Measurements from ENCODE around the gene ZEB1. TPM values are rescaled to one million over a fixed set of nuclear protein-coding genes. Genes with fewer than 3 reads are reported as not detected.

Gene ZEB1
- total and polyA plus RNA-seq, 9 of the 15 experiments (the other 6 are each of a cell fraction or from before 2014, with no cell fraction given), result 2.1 to 8.4 (median 4.9) TPM

DNA sequence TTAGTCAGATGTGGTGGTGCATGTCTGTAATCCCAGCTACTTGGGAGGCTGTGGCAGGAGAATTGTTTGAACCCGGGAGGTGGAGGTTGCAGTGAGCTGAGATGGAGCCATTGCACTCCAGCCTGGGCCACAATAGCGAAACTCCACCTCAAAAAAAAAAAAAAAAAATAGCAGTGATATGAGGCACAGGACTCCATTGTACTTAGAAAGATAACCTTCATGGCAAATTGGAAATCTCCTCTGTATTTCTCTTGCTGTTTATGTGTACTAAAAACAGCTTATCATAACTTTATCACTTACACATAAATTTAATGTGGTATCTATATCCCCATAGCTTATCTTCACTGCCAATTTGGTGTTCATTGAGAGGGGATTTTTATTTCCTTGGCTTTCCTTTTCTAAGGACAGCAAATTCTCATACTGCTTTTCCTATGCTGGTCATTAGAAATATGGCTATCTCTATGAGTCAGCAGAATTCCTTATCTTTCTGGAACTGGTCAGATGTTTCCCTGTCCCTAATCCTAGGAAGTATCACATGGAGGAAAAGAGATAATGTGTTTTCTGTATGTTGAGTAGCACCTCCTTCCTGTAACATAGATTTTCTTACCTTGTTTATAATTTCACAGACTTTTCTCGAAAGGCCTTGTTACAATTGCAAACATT lies 40.6 kb upstream of the ZEB1 start (continued):
- TF ChIP-seq, protein P1, sequence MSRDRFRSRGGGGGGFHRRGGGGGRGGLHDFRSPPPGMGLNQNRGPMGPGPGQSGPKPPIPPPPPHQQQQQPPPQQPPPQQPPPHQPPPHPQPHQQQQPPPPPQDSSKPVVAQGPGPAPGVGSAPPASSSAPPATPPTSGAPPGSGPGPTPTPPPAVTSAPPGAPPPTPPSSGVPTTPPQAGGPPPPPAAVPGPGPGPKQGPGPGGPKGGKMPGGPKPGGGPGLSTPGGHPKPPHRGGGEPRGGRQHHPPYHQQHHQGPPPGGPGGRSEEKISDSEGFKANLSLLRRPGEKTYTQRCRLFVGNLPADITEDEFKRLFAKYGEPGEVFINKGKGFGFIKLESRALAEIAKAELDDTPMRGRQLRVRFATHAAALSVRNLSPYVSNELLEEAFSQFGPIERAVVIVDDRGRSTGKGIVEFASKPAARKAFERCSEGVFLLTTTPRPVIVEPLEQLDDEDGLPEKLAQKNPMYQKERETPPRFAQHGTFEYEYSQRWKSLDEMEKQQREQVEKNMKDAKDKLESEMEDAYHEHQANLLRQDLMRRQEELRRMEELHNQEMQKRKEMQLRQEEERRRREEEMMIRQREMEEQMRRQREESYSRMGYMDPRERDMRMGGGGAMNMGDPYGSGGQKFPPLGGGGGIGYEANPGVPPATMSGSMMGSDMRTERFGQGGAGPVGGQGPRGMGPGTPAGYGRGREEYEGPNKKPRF (IDR thresholded peaks at IDR 0.05; ENCODE audit: low read depth, low read length), result no peak
- no peak for TF ChIP-seq PRPF4 (IDR thresholded peaks at IDR 0.05; ENCODE audit: insufficient read depth, low read depth, low read length, poor library complexity, severe bottlenecking)
- no peak; the same call in 1 of the 2 replicates for TF ChIP-seq MYC (IDR thresholded peaks at IDR 0.05; ENCODE audit: low read depth, low read length)
- TF ChIP-seq MYC (CRISPR knock-in tag; IDR thresholded peaks at IDR 0.05; ENCODE audit: borderline replicate concordance, low read depth), result no peak
- TF ChIP-seq ZFP30 (CRISPR knock-in tag; IDR thresholded peaks at IDR 0.05; ENCODE audit: borderline replicate concordance), result no peak
- no peak for TF ChIP-seq POLR2B (IDR thresholded peaks at IDR 0.05; ENCODE audit: low read depth, partially characterized antibody)
- TF ChIP-seq, protein P2, sequence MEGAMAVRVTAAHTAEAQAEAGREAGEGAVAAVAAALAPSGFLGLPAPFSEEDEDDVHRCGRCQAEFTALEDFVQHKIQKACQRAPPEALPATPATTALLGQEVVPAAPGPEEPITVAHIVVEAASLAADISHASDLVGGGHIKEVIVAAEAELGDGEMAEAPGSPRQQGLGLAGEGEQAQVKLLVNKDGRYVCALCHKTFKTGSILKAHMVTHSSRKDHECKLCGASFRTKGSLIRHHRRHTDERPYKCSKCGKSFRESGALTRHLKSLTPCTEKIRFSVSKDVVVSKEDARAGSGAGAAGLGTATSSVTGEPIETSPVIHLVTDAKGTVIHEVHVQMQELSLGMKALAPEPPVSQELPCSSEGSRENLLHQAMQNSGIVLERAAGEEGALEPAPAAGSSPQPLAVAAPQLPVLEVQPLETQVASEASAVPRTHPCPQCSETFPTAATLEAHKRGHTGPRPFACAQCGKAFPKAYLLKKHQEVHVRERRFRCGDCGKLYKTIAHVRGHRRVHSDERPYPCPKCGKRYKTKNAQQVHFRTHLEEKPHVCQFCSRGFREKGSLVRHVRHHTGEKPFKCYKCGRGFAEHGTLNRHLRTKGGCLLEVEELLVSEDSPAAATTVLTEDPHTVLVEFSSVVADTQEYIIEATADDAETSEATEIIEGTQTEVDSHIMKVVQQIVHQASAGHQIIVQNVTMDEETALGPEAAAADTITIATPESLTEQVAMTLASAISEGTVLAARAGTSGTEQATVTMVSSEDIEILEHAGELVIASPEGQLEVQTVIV (CRISPR knock-in tag; IDR thresholded peaks at IDR 0.05; ENCODE audit: borderline replicate concordance), result no peak
- TF ChIP-seq SRSF9 (IDR thresholded peaks at IDR 0.05; ENCODE audit: borderline replicate concordance, low read depth, low read length), result no peak
- TF ChIP-seq CHCHD3 (CRISPR knock-in tag; IDR thresholded peaks at IDR 0.05), result no peak
- no peak for TF ChIP-seq DDX20 (tag; IDR thresholded peaks at IDR 0.05; ENCODE audit: low read depth)
- TF ChIP-seq, protein P3, sequence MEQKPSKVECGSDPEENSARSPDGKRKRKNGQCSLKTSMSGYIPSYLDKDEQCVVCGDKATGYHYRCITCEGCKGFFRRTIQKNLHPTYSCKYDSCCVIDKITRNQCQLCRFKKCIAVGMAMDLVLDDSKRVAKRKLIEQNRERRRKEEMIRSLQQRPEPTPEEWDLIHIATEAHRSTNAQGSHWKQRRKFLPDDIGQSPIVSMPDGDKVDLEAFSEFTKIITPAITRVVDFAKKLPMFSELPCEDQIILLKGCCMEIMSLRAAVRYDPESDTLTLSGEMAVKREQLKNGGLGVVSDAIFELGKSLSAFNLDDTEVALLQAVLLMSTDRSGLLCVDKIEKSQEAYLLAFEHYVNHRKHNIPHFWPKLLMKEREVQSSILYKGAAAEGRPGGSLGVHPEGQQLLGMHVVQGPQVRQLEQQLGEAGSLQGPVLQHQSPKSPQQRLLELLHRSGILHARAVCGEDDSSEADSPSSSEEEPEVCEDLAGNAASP (IDR thresholded peaks at IDR 0.05), result no peak
- TF ChIP-seq FOXK2 (conservative IDR thresholded peaks at IDR 0.05 in 1 of 2, IDR thresholded peaks at IDR 0.05 in 1 of 2; ENCODE audit: low read depth in 2 of 2), result peak in 1 of 2 experiments; percentile 56; a peak in 2 of 4 replicates
- TF ChIP-seq BCOR (IDR thresholded peaks at IDR 0.05), result no peak
